GF-D8 (cell line): ENCODE data around the gene INTS4.
"Not testable (repeated sequence)": the region's sequence is repeated elsewhere in the genome, so short reads cannot be mapped to it uniquely, and the experiment has no call there.

Experiments
- DNase-seq: peaks from one replicate; lab custom pipeline; 2025; lab: John Stamatoyannopoulos, UW

The INTS4 gene

DNA sequence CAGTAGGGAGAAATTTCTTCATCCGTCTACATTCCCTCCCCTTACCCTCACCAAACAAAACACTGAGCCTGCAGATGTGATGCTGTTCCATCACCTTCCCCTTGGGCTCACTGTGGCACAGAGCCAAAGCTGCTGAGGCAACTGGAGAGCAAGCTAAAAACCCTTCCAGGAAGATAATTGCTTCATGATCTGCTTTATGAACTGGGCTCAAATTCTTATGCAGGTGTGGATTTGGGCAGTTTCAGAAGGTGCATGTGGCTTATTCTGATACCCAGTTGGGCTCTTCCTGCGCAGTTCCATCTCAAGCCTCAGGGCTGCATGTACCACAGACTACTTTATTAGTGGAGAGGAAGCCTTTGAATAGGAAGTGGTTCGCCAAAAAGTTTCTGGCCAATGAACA is 115.2 kb downstream of the INTS4 start:
- DNase-seq = no peak

DNA sequence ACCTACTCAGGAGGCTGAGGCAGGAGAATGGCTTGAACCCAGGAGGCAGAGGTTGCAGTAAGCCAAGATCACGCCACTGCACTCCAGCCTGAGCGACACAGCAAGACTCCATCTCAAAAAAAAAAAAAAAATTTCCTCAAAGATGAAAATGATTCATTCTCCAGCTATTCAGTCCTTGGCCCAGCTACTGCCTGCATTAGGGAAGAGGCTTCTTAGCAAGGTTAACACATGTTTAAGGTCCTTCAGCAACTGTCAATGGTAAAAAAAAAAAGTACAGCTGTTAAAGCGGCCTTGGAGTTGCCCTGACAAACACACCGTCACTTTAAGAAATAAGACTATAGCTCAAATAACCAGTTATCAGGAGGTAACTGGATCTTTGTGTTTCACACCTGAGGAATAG is 116.2 kb downstream of the INTS4 start:
- not testable (repeated sequence) for DNase-seq

- DNase-seq = no peak
Observed at GRCh38 chr11:77876045-77876444, 118.4 kb downstream of the INTS4 start.

DNA sequence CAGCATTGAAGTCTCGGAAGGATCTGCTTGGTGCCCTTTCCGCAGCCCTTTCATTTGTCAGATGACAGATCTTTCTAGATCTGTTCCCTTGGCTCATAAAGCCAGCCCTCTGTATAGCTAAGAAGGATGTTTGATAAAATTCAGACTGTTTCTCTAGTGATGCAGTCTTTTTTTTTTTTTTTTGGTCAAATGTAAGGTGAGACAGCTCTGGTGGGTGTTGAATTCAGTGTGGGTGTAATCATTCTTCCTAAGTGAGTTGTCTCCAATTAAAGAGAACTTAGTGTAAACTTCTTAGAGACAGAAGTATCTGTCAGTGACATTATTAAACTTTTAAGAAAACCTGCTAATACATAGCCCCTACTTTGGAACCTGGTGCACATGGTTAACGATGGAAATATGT is 120.3 kb downstream of the INTS4 start:
- no peak for DNase-seq

- no peak for DNase-seq
Observed at GRCh38 chr11:77873345-77873744, 121.1 kb downstream of the INTS4 start.

DNA sequence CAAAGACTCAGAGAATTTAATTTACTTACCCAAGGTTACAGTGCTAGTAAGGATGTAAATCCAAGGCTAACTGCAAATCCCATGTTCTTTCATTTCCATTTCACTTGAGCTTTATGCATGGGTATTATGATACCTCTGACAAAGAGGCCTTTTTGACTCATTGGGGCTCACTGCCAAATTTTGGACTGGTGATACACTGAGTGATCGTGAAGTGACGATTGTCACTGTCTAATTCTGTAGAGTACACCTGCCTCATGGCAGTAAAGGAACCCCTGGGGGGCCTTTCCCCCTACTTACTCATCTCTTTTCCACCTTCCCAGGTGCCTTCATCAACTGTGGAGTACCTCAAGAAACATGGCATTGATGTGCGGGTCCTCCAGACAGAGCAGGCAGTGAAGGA is 122.6 kb downstream of the INTS4 start:
- DNase-seq = no peak

DNA sequence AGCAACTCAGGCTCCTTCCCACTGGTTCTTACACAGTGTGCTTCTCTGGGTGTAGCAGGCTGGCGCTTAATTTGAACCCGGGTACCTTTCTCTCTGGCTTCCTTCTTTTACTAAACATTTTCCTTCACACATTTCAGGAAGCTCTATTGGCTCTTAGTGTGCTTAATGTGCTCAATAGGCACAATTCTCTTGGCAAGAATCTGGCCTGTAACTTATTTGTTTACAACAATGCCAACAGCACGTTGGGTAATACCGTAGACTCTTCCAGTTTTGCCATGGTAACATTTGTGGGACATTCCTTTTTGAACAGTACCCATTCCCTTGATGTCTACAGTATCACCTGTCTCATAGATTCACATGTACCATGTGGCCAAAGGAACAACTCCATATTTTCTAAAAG is 125.7 kb downstream of the INTS4 start:
- DNase-seq = no peak

DNA sequence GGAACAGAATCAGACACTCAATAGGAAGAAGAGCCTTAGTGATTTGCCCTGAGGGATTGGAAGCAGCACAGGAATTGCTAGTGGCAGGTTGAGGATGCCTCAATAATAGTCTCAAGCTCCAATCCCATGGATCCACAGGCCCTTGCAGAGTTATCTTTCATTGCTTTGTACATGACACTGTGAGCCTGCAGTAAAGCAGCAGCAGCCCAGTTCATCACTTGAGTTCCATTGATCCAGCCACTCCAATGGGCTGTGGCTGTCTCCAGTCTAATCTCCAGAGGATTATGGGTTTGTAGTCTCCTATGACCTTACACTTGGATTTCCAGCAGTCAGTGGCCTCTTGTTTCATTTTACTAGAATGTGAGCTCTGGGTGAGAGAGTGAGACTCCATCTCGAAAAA is 128.1 kb downstream of the INTS4 start:
- DNase-seq = no peak

DNA sequence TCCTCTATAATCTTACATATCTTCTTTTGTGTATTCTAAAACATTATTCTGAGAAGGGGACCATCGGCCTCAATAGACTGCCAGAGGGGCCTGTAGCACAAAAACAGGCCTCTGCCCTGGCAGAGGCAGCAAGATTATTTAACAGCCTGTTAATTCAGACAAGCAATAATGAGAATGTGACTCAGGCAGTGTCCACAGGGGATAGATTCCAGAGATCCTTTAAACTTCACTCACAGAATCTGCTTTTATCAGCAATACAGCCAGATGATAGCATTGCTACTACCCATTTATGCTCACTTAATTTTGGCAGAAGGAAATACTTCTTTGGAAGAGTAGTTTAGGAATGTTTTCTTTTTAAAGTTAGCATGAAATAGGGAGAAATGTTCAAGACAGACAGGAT is 128.7 kb downstream of the INTS4 start:
- no peak for DNase-seq

DNA sequence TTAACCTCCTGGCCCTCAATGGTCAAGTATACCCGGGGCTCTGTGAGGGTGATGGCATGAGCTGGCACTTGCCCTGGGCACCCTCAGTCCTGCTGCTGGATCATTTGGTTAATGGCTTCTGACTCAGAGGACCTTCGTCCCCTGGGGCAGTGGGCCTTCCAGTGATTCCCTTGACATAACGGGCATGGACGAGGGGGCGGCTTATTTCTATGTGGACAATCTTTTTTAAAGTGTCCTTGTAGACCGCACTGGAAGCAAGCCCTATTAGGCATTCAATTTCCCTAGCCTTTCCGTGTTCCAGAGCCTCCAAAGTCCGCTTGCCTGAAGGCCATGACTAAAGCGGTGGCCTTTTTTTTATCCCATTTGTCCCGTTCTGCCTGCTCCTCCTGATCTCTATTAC is 133.0 kb downstream of the INTS4 start:
- DNase-seq = not testable (repeated sequence)

- DNase-seq = not testable (repeated sequence)
Observed at GRCh38 chr11:77857906-77858457, 136.5 kb downstream of the INTS4 start.

DNA sequence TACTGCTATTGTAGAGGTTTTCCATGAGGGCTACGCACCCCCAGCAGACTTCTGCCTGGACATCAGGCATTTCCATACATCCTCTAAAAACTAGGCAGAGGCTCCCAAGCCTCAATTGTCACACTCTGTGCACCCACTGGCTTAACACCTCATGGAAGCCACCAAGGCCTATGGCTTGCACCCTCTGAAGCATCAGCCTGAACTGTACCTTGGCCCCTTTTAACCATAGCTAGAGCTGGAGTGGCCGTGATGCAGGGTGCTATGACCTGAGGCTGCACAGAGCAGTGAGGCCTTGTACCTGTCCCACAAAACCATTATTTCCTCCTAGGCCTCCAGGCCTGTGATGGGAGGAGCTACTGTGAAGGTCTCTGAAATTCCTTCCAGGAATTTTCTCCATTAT is 139.6 kb downstream of the INTS4 start:
- DNase-seq = no peak

GRCh38 chr11:77851503-77851902 is 143.0 kb downstream of the INTS4 start:
- no peak for DNase-seq

- not testable (repeated sequence) for DNase-seq
Observed at GRCh38 chr11:77843700-77844099, 150.8 kb downstream of the INTS4 start.

DNA sequence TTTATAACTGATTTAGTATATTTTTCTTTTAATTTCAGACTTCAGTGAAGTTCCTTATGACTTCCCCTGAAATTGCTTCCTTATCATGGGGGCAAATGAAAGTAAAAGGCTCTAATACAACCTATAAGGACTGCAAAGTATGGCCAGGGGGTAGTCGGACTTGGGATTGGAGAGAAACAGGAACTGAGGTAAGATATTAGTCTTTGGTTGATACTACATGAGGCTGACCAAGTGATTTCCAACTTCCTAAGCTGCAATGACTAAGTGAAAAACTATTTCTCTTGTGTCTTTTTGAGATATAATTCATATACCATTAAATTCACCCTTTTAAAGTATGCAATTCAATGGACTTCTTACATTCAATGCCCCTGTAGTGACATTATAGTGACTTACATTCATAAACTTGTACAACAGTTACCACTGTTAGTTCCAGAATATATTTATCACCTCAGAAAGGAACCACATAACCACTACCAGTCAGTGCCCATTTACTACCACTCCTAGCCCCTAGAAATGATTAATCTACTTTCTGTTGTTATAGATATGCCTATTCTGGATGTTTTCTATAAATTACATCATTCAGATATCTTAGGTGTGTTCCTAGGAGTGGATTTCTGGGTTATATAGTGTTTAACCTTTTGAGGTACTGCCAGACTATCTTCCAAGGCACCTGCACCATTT is 151.9 kb downstream of the INTS4 start:
- peak; percentile 30 for DNase-seq

DNA sequence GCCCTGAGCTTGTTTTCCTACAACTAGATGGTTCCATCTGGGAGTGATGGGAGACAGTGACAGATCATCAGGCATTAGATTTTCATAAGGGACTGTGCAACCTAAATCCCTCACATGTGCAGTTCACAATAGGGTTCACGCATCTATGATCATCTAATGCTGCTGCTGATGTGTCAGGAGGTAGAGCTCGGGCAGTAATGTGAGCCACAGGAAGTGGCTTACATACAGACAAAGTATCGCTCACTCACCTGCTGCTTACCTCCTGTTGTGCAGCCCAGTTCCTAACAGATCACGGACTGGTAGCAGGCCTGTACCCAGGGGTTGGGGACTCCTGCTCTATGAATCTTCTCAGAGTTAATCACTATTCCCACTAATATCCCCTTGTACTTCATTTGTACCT is 161.2 kb downstream of the INTS4 start:
- DNase-seq = no peak

DNA sequence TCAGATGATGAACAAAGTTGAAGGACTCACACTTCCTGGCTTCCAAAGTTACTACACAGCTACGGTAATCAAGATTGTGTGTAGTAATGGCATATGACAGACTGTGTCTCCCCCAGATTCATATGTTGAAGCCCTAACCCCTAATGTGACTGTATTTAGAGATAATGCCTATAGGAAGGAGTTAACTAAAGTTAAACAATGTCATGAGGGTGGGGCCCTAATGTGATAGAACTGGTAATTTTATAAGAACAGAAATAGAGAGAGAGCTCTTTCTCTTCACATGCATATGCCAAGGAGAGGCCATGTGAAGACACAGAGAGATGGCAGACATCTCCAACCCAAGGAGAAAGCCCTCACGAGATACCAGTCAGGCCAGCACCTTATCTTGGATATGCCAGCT is 165.5 kb downstream of the INTS4 start:
- no peak for DNase-seq
